Fibroblast of gingiva (primary cell): ENCODE results near the gene CCDC57.

Experiments
- DNase-seq: peaks from one replicate; pipeline ENCODE4 v3.0.0-alpha.2; 2011; ENCODE audit warnings: low read depth

CCDC57 gene

GRCh38 chr17:82080048-82080788 is 132.4 kb downstream of the CCDC57 start:
- no peak for DNase-seq

GRCh38 chr17:82079001-82079677 is 133.5 kb downstream of the CCDC57 start:
- DNase-seq, result no peak

DNA sequence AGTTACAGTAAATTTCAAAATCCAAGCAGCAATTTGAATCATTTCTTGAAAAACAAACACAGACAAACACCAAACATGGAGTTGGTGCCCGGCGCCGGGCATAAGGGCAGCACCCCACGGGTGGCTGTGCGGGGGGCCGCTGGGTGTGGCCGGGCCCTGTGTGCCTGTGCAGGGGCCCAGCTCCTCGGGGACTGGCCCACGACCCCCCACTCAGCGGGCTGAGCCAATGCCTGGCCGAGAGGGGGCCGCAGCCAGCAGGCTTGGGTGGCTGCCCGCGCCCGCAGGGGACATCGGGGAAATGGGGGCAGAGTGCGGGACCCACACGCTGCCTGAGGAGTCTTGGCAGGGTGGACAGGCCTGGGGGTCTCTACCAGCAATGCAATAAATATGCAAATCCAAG is 134.2 kb downstream of the CCDC57 start:
- DNase-seq, result no peak

- no peak for DNase-seq
Observed at GRCh38 chr17:82077617-82078358, 134.9 kb downstream of the CCDC57 start.

DNA sequence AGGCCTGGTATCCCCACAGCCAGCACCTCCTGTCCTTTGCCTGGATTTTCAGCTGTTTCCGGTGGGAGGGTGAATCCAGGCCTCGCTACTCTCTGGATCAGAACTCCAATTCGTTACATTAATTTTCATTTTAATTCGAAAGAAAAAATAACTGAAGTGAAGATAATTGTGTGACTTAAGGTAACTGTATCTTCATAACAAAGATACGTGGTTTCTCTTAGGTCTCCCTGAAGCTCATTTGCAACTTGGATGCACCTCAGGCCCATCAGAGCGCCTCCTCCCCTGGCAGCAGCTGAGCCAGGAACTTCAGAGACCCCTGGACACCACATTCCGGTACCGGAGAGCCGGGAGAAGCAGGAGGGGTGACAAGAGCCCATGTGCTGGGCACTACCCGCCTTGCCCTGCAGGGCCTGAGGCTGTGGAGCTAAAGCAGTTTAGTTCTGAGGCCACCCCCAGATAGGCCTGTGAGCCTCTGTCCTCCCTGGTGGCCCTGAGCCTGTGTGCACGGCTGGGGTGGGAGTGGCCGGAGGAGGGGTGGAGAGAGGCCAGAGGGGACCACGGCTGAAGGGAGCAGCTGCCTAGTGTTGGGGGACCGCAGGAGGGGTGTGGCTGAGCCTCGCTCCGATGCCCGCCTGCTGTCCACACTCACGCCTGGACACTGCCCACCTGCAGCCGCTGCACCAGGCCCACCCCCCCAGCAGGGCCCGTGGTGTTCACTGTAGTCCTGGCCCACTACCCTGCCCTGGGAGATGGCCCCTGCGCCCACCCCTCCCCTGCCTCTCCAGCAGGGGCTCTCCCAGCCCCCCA is 135.7 kb downstream of the CCDC57 start:
- no peak for DNase-seq

- no peak for DNase-seq
Observed at GRCh38 chr17:82076018-82076784, 136.4 kb downstream of the CCDC57 start.

GRCh38 chr17:82073446-82073845 is 139.2 kb downstream of the CCDC57 start:
- DNase-seq, result no peak

DNA sequence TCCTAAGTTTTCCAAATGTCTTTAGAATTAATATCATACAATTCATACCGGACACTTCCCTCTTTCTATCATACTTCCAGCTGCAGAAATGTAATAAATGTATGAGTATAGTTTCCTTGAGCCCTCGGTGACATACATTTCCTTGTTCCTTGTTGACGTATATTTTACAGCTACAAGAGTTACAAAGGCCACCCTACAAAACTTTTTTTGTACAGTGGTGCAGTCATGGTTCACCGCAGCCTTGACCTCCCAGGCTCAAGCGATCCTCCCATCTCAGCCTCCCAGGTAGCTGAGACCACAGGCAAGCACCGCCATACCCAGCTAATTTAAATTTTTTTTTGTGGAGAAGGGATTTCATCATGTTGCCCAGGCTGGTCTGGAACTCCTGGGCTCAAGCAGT is 139.8 kb downstream of the CCDC57 start:
- no peak for DNase-seq

GRCh38 chr17:82070611-82071010 is 142.0 kb downstream of the CCDC57 start:
- no peak for DNase-seq

DNA sequence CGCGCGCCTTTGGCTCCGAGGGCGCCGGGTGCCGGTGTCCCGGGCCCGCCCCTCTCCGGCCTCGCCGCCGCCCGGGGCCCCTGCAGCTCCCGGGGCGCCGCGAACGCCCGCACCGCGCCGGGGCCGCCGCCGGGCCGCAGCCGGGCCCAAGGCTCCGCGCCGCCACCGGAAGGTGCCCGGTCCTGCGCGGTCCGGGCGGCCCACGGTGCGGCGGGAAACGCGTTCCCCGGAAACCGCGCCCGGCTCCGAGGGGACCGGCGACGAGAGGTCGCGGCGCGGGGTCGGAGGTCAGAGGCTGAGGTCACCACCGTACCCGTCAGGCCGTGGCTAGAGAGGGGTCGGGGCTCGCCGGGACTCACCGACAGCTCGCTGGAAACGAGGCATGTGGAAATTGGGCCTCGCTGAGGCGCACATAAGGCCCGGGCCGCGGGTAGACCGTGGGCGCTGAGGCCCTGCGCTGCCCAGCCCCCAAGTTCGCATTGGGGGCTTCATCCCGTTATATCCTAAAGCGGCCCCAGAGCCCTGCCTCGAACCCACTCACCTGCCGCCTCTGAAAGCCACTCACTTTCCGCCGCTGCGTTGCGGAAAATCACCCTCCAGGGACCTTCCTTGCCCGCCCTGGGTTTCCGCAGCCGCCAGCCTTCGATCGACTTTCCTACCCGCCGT is 146.9 kb downstream of the CCDC57 start, which contains the start of gene DUS1L:
TSS of gene DUS1L (minus strand) at position 167 of the 666 bp plus-strand sequence. CDS start 745 bp downstream, outside the sequence.
- peak; percentile 57 for DNase-seq

DNA sequence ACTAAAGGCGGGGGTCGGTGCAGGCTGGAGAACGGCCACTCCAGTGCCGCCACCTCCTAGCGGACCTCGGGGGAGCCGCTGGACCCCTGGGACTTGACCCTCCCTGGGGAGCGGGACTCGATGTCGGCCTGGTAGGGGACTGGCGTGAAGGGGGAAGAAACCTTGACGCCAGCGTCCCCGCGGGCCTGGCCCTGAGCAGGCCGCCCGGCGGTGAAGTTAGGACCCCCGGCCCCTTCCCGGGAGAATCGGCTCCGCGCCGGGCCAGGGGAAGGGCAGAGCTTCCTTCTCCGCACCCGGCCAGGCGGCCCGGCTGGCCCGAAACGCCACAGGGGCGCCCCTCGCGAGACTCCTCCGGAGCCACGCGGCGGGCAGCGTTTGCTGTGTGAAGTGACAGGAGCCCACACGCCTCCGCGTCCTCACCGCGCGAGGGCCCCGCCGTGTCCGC is 147.4 kb downstream of the CCDC57 start:
- no peak for DNase-seq

GRCh38 chr17:82064433-82065192 is 148.0 kb downstream of the CCDC57 start:
- no peak for DNase-seq

DNA sequence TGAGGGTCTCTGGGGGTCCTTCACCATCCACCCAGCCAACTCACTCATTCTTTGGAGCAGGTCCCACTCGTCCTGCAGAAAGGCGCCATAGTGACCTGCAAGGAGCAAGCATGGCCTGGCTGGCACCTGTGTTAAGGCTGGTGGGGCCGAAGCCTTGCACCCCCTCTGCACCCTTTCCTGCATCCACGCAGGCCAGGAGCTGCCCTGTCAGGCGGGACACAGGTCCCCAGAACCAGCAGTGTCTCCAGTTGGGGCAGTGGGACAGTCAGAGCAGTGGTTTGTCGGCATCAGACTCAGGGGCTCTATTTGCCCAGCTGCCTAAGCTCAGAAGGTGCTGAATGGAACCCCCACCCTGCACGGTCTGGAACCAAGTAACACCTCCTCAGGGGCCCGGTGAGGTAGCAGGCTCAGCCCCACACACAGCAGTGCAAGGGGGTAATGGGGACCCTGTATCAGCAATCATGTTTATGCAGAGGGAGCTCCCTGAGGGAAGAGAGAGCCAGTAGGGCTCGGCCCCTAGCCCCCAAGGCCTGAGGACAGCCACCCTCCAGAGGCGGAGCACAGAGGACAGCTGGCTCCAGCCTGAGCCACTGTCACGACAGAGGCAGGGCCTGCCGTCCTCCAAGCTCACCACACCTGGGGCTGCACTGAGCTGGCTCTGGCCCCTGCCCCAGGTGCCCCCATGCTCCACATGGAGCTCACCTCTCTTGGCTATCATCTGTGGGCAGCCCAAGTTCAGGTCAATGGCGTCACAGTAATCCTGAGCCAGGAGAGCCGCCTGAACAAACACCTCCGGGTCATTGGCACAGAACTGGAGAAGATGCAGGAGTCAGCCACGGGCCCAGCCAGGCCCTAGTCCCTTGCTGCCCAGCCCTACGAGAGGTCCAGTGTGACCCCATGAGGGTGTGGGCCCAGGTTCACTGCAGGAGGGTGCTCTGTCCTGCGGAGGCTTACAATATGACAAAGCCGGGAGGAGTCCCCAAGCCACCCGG is 148.9 kb downstream of the CCDC57 start:
- no peak for DNase-seq

- DNase-seq, result no peak
Observed at GRCh38 chr17:82062984-82063368, 149.7 kb downstream of the CCDC57 start.

DNA sequence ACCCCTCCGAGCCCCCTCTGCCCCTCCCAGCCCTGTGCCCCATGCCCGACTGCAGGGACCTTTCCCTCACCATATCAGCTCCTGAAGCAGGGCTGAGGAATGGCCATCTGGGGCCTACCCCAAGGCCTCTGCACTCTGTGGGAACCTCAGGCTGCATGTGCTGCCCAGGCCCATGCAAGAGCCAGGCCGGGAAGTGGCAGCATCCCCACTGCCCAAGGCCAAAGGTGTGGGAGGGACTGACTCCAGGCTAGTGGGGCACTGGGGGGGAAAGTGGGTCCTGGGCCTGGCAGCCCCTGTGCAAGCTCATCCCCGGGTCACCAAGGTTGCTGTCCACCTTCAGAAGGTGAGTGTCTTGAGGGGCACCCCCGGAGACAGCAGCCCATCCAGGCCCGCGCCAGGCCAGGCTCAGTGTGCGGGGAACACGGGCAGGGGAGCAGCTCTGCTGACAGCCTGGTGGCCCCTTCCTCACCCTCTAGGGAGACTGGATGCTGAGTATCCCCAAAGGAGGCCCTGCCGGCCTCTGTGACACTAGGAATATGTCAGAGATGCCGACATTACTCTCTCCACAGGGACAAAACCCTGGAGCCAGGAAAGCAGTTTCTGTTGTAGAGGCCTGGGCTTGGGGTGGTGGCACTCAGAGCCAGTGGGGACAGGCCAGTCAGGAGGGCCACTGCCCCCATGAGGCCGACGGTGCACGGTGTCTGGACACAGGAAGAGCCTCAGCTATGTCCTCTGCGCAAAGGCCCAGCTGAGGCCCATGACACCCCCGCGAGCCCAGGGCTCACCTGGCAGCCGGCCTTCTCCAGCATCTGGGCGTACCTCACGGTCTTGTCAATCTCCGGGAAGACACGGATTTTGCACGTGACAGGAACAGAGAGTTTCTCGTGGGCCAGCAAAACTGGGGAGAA is 150.3 kb downstream of the CCDC57 start:
- DNase-seq, result no peak

- no peak for DNase-seq
Observed at GRCh38 chr17:82061047-82061925, 151.4 kb downstream of the CCDC57 start.

GRCh38 chr17:82060614-82061013 is 152.0 kb downstream of the CCDC57 start:
- no peak for DNase-seq
